Measurements from ENCODE around the gene UNC45A. TPM values are rescaled to one million over a fixed set of nuclear protein-coding genes. Genes with fewer than 3 reads are reported as not detected.

The UNC45A gene
- total RNA-seq, 1 experiment from 2014 or later: 68.4 TPM

DNA sequence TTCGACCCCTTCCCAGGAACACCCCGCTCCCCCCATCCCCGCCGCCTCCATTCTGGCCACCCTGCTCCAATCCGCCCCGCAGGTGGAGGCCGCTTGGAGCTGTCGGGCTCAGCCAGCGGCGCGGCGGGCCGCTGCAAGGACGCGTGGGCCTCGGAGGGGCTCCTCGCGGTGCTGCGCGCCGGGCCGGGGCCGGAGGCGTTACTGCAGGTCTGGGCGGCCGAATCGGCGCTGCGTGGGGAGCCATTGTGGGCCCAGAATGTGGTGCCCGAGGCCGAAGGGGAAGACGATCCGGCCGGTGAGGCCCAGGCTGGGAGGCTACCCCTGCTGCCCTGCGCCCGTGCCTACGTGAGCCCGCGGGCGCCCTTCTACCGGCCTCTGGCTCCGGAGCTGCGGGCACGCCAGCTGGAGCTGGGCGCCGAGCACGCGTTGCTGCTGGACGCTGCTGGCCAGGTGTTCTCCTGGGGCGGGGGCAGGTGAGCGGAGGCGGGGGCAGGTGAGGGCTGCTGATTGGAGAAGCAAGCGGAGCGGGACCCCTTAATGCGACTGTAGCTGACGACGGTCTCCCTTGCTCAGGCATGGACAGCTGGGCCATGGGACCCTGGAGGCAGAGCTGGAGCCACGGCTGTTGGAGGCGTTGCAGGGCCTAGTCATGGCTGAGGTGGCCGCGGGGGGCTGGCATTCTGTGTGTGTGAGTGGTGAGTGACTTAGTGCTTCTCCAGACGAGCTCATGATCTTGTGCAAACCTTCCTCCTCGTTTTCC is 22.1 kb downstream of the UNC45A start:
- Histone ChIP-seq H3K9ac (ENCODE audit: low read length) (peak overlapping the region; percentile 67), H3K9me2 (replicated peaks; ENCODE audit: low read length) (no peaks in the 10 kb centered on the region), H3K4me2 (ENCODE audit: low read length) (peak overlapping the region; percentile 82), H2AFZ (ENCODE audit: low read length) (peak overlapping the region; percentile 67), H3K79me2 (ENCODE audit: low read length) (peaks cover 10% of the 10 kb centered on the region), H3K4me3 (ENCODE audit: low read length) (peak overlapping the region; percentile 77), H3K27me3 (ENCODE audit: low read length) (no peaks in the 10 kb centered on the region), H3K9me3 (ENCODE audit: low read length) (no peaks in the 10 kb centered on the region), H3K36me3 (ENCODE audit: low read depth, low read length) (peaks cover 2% of the 10 kb centered on the region; the same call in 1 of the 2 replicates), H3K4me1 (ENCODE audit: insufficient read depth, low read length) (peaks cover 19% of the 10 kb centered on the region), H4K20me1 (ENCODE audit: low read length) (no peaks in the 10 kb centered on the region), H3K27ac (ENCODE audit: low read length) (no peak overlapping the region), H3F3A (ENCODE audit: low read length, unreplicated experiment) (no peaks in the 10 kb centered on the region)
- BruUV-seq (replicated peaks): no TSS peak
- TF ChIP-seq CTCF (conservative IDR thresholded peaks at IDR 0.05; ENCODE audit: low read depth, low read length) (no peak), EZH2phosphoT487 (IDR thresholded peaks at IDR 0.05; ENCODE audit: borderline replicate concordance, low read length) (no peak), EZH2 (IDR thresholded peaks at IDR 0.05; ENCODE audit: low read length, unreplicated experiment) (no peak)
- intact Hi-C loops (cut with micrococcal nuclease): loop anchor here (2.0 to 5.0 kb wide), 3 partner anchors 35 to 76 kb away; partner anchors contain the start of genes PRC1 and VPS33B
- ChIA-PET POLR2A (ENCODE audit: unreplicated experiment) (interaction anchor here (0.7 to 0.9 kb wide), 2 partner anchors 64 to 170 kb away, joined by 3 to 6 read pairs; no protein-coding TSS in a partner anchor), CTCF (interaction anchor here (0.6 to 1.8 kb wide), 9 partner anchors 22 to 1638 kb away, joined by 3 to 10 read pairs (median 4); partner anchors contain the start of genes HDDC3, UNC45A and VPS33B)
- ATAC-seq: peak; percentile 16
- DNase-seq: peak; percentile 24

DNA sequence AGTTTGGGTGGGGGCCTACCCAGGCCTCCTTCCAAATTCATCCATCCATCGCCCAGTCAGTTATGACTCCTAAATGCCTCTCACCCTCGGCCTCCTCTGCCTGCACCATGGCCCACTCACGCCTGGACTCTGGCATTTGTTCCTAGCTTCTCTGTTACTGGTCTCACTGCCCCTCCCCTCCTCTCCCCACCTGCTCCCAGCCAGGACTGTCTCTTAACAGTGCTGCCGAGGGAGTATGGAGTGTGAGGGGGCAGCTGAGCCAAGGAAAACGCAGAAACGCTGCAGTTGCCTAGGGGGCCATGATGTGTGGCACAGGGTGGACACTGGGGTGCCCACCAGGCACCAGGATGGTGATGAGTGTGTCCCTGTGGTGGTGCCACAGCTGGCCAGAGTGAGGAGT is 22.7 kb downstream of the UNC45A start:
- Histone ChIP-seq H3K9me3 (ENCODE audit: low read length) (no peaks in the 10 kb centered on the region), H4K20me1 (ENCODE audit: low read length) (no peaks in the 10 kb centered on the region), H3K4me3 (ENCODE audit: low read length) (peak overlapping the region; percentile 77; the same call in 1 of the 2 replicates), H3K36me3 (ENCODE audit: low read depth, low read length) (peaks cover 2% of the 10 kb centered on the region; the same call in 1 of the 2 replicates), H3K27ac (ENCODE audit: low read length) (no peak overlapping the region), H3K9ac (ENCODE audit: low read length) (no peak overlapping the region), H3K4me2 (ENCODE audit: low read length) (peak overlapping the region; percentile 82), H3F3A (ENCODE audit: low read length, unreplicated experiment) (no peaks in the 10 kb centered on the region), H3K9me2 (replicated peaks; ENCODE audit: low read length) (no peaks in the 10 kb centered on the region), H3K79me2 (ENCODE audit: low read length) (peaks cover 10% of the 10 kb centered on the region), H3K27me3 (ENCODE audit: low read length) (no peaks in the 10 kb centered on the region), H2AFZ (ENCODE audit: low read length) (peak overlapping the region; percentile 67; the same call in 1 of the 2 replicates), H3K4me1 (ENCODE audit: insufficient read depth, low read length) (peaks cover 19% of the 10 kb centered on the region)
- TF ChIP-seq EZH2phosphoT487 (IDR thresholded peaks at IDR 0.05; ENCODE audit: borderline replicate concordance, low read length): no peak
- TF ChIP-seq CTCF (conservative IDR thresholded peaks at IDR 0.05; ENCODE audit: low read depth, low read length): no peak
- TF ChIP-seq EZH2 (IDR thresholded peaks at IDR 0.05; ENCODE audit: low read length, unreplicated experiment): no peak
- DNase-seq: no peak
- no TSS peak for BruUV-seq (replicated peaks)
- intact Hi-C loops (cut with micrococcal nuclease): loop anchor here (2.0 to 5.0 kb wide), 3 partner anchors 35 to 75 kb away; partner anchors contain the start of genes PRC1 and VPS33B
- ATAC-seq: no peak
- CTCF ChIA-PET: interaction anchor here (0.6 to 1.8 kb wide), 4 partner anchors 23 to 1639 kb away, joined by 3 to 10 read pairs (median 6); partner anchors contain the start of genes HDDC3 and UNC45A
- POLR2A ChIA-PET (ENCODE audit: unreplicated experiment): interaction anchor here (0.7 to 0.9 kb wide), 2 partner anchors 64 to 169 kb away, joined by 3 to 6 read pairs; no protein-coding TSS in a partner anchor
